GM23248 (cell line): ENCODE data around the gene MZT2A.
"Not testable (repeated sequence)": the region's sequence is repeated elsewhere in the genome, so short reads cannot be mapped to it uniquely, and the experiment has no call there.

Source experiments
- EZH2 ChIP-seq: fragments of 200-600 bp; sonication (generic); IDR thresholded peaks from 2 replicates; pipeline ENCODE4 v1.6.1; 2018; ENCODE audit warnings: antibody characterized with exemption, mild to moderate bottlenecking; ENCODE audit not compliant: insufficient read depth, poor library complexity, severe bottlenecking
- EZH2phosphoT487 ChIP-seq: fragments of 200-600 bp; sonication (generic); IDR thresholded peaks from 2 replicates; pipeline ENCODE4 v1.6.1; 2018; ENCODE audit warnings: antibody characterized with exemption, moderate library complexity, mild to moderate bottlenecking, low read depth; ENCODE audit not compliant: insufficient read depth

GRCh38 chr2:131482506-131483155, 9.6 kb downstream of the MZT2A start:
- not testable (repeated sequence) for TF ChIP-seq EZH2, EZH2phosphoT487
